SU-DHL-6 (cell line): ENCODE data around the gene ARHGAP10.
A peak's percentile ranks its signal among the peaks of the same experiment; 100 is the strongest.

Experiments
- H2AFZ ChIP-seq: fragments of 200-600 bp; sonication (generic); 2 replicates; pipeline ENCODE4 v1.6.1; 2014; ENCODE audit warnings: low read depth, mild to moderate bottlenecking, moderate library complexity, mixed read lengths, antibody characterized with exemption, low read length; ENCODE audit not compliant: severe bottlenecking
- H3F3A ChIP-seq: fragments of 200-600 bp; shearing (Covaris generic); 2 replicates; pipeline ENCODE4 v1.6.0; 2016; ENCODE audit warnings: antibody characterized with exemption, mild to moderate bottlenecking; ENCODE audit not compliant: insufficient read depth
- H3K27ac ChIP-seq: fragments of 200-600 bp; sonication (generic); 2 replicates; pipeline ENCODE4 v1.5.1; 2016; ENCODE audit warnings: low read depth, mild to moderate bottlenecking, low read length, moderate library complexity, mixed read lengths
- H3K27me3 ChIP-seq: fragments of 200-600 bp; sonication (generic), shearing (Covaris generic); 2 replicates; pipeline ENCODE4 v1.6.0; 2014; ENCODE audit warnings: mild to moderate bottlenecking, low read length
- H3K36me3 ChIP-seq: fragments of 200-600 bp; sonication (generic); 2 replicates; pipeline ENCODE4 v1.6.1; 2014; ENCODE audit warnings: mild to moderate bottlenecking, low read length, mixed read lengths
- H3K4me2 ChIP-seq: fragments of 300-600, 200-600 bp; shearing (Covaris generic), sonication (generic); 2 replicates; pipeline ENCODE4 v1.6.0; 2014; ENCODE audit warnings: low read length, low read depth, mild to moderate bottlenecking; ENCODE audit not compliant: poor library complexity, severe bottlenecking
- H3K4me3 ChIP-seq: fragments of 200-600 bp; sonication (generic); 2 replicates; pipeline ENCODE4 v1.5.1; 2014; ENCODE audit warnings: antibody characterized with exemption, low read length, mild to moderate bottlenecking, mixed read lengths; ENCODE audit not compliant: insufficient read depth, poor library complexity, severe bottlenecking
- H3K79me2 ChIP-seq: fragments of 200-600 bp; sonication (generic); 2 replicates; pipeline ENCODE4 v1.6.1; 2014; ENCODE audit warnings: mild to moderate bottlenecking, low read length, moderate library complexity; ENCODE audit not compliant: insufficient read depth
- H3K9ac ChIP-seq: fragments of 200-600 bp; sonication (generic); 2 replicates; pipeline ENCODE4 v1.7.0; 2014; ENCODE audit warnings: mild to moderate bottlenecking, low read length
- H3K9me2 ChIP-seq: fragments of 200-600 bp; sonication (generic); replicated peaks from 2 replicates; pipeline ENCODE4 v1.6.1; 2014; ENCODE audit warnings: low read length; ENCODE audit not compliant: insufficient read depth
- H3K9me3 ChIP-seq: fragments of 200-600 bp; sonication (generic); 2 replicates; pipeline ENCODE4 v1.6.1; 2014; ENCODE audit warnings: low read length, mixed read lengths; ENCODE audit not compliant: insufficient read depth
- H4K20me1 ChIP-seq: fragments of 200-600 bp; sonication (generic); 2 replicates; pipeline ENCODE4 v1.6.1; 2014; ENCODE audit warnings: low read depth, mild to moderate bottlenecking, antibody characterized with exemption, low read length, moderate library complexity, mixed read lengths
- EZH2phosphoT487 ChIP-seq: fragments of 200-600 bp; sonication (generic), shearing (Covaris generic); conservative IDR thresholded peaks from 2 replicates; pipeline ENCODE4 v1.6.1; 2018; ENCODE audit warnings: mild to moderate bottlenecking, antibody characterized with exemption, low read length, moderate library complexity, mixed read lengths
- TF ChIP-seq, protein P1 (sequence below): fragments of 200-600 bp; sonication (generic); IDR thresholded peaks from one replicate; pipeline ENCODE4 v1.5.1; 2017; ENCODE audit warnings: antibody characterized with exemption, mild to moderate bottlenecking, low read length, moderate library complexity; ENCODE audit not compliant: insufficient read depth, poor library complexity, severe bottlenecking

The ARHGAP10 gene

DNA sequence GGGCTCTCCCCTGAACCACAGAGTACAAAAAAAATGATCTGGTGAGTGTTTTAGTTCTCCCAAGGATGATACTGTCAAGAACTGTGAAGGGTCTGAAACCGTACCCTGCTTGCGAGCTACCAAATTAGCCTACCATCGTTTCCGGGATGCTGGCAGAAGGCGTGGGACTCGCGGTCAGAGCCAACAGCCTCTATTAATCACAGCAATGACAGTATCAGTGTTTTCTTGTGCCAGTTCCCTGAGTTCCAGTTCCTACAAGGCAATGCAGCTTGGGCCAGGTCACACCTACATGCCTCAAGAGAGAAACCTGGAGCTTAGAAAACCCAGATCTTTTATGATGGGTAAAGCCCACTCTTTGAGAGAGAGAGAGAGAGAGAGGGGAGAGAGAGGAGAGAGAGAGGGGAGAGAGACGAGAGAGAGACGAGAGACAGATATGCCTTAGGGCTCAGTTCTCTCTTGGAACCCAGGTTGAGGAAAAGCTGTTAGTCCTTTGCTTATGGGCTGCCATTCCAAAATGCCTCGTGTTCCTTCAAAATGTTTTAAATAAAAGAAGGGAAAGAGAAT lies 327.8 kb downstream of the ARHGAP10 start:
- no peak overlapping the region for H2AFZ ChIP-seq
- TF ChIP-seq, protein P1, sequence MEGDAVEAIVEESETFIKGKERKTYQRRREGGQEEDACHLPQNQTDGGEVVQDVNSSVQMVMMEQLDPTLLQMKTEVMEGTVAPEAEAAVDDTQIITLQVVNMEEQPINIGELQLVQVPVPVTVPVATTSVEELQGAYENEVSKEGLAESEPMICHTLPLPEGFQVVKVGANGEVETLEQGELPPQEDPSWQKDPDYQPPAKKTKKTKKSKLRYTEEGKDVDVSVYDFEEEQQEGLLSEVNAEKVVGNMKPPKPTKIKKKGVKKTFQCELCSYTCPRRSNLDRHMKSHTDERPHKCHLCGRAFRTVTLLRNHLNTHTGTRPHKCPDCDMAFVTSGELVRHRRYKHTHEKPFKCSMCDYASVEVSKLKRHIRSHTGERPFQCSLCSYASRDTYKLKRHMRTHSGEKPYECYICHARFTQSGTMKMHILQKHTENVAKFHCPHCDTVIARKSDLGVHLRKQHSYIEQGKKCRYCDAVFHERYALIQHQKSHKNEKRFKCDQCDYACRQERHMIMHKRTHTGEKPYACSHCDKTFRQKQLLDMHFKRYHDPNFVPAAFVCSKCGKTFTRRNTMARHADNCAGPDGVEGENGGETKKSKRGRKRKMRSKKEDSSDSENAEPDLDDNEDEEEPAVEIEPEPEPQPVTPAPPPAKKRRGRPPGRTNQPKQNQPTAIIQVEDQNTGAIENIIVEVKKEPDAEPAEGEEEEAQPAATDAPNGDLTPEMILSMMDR: no peak
- TF ChIP-seq EZH2phosphoT487: no peak
- no peak overlapping the region for H3K4me3 ChIP-seq
- H3K27ac ChIP-seq: no peak overlapping the region
- no peaks in the 10 kb centered on the region for H4K20me1 ChIP-seq
- no peaks in the 10 kb centered on the region for H3K36me3 ChIP-seq
- no peaks in the 10 kb centered on the region for H3K9me3 ChIP-seq
- no peaks in the 10 kb centered on the region for H3K9me2 ChIP-seq
- peaks cover 24% of the 10 kb centered on the region for H3F3A ChIP-seq
- no peak overlapping the region for H3K9ac ChIP-seq
- no peaks in the 10 kb centered on the region for H3K79me2 ChIP-seq
- H3K27me3 ChIP-seq: no peaks in the 10 kb centered on the region
- peak overlapping the region; percentile 54 for H3K4me2 ChIP-seq

DNA sequence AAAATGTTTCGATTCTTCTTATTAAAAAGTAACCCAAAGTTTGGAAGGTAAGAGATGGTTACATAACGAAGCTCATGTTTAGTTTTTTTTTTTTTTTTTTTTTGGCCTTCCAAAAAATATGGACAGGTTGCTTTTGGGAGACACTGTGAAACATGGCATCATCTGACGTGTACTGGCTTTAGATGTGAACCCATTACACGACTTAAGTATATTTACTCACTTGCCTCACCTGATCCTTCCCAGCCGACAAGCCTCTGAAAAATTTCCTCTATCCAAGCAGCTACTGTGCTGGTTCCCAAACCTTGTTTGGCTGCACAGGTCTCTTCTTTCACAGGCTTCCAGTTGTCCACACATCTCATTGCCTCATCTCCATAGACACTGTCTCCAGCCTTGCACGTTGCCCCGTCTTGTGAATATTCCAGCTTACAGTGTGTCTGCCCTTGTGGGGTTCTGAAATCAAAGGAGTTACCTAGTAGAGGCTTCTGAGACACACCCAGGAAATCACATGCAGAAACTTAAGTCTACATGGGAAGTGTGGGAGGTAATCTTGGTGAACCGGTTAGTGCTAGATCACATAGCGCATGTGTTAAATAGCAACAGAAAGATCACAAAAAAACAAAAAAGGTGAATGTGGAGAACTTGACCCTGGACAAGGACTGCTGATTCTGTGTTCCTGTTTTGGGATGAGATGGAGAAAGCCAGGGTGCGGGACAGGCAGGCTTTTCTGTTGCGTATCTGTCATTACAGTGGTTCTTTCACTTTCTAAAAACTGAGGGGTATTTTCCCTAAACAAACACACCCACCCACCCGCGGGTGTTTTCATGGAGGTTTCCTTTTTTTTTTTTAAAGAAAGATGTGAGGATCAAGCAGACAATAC lies 328.6 kb downstream of the ARHGAP10 start:
- Histone ChIP-seq H2AFZ (no peak overlapping the region), H3K4me3 (no peak overlapping the region), H3K9me2 (no peaks in the 10 kb centered on the region), H3K9me3 (no peaks in the 10 kb centered on the region), H3K4me2 (no peak overlapping the region), H4K20me1 (no peaks in the 10 kb centered on the region), H3F3A (peaks cover 21% of the 10 kb centered on the region), H3K27ac (no peak overlapping the region), H3K79me2 (no peaks in the 10 kb centered on the region), H3K27me3 (no peaks in the 10 kb centered on the region), H3K9ac (no peak overlapping the region), H3K36me3 (no peaks in the 10 kb centered on the region)
- no peak for TF ChIP-seq EZH2phosphoT487
- TF ChIP-seq, protein P1: no peak

DNA sequence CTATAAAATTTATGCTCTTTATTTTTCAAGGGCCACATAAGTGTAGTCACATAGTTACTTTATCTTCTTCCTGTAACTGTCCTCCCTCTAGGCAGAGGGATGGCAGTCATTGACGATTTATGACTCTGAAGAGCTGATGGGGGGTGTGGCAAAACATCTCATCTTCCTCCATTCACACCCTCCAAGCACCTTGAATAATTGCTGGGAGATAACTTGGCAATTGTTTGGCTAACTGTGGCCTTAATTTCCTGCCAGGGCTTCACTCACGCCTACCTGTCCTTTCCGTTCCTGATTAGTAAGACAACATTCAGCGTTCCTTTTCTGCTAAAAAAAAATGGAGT lies 329.2 kb downstream of the ARHGAP10 start:
- peaks cover 20% of the 10 kb centered on the region for H3F3A ChIP-seq
- H2AFZ ChIP-seq: no peak overlapping the region
- H3K9me2 ChIP-seq: no peaks in the 10 kb centered on the region
- H3K27me3 ChIP-seq: no peaks in the 10 kb centered on the region
- no peaks in the 10 kb centered on the region for H3K36me3 ChIP-seq
- TF ChIP-seq, protein P1: no peak
- no peak for TF ChIP-seq EZH2phosphoT487
- no peaks in the 10 kb centered on the region for H3K9me3 ChIP-seq
- H3K4me3 ChIP-seq: no peak overlapping the region
- no peaks in the 10 kb centered on the region for H3K79me2 ChIP-seq
- H3K27ac ChIP-seq: no peak overlapping the region
- no peaks in the 10 kb centered on the region for H4K20me1 ChIP-seq
- no peak overlapping the region for H3K4me2 ChIP-seq
- H3K9ac ChIP-seq: no peak overlapping the region
